Keratinocyte (primary cell): ENCODE data around the gene ZBTB46. TPM values are rescaled to one million over a fixed set of nuclear protein-coding genes. Genes with fewer than 3 reads are reported as not detected.

ENCODE experiments used
- DNase-seq: peaks from one replicate; pipeline ENCODE4 v3.0.0-alpha.2; 2011; ENCODE audit warnings: low read depth, missing footprints, low spot score
- FAIRE-seq: peaks from 2 replicates; lab custom pipeline; 2011; peaks lifted over from hg19 to GRCh38; lab: Jason Lieb, UNC
- H2AFZ ChIP-seq: 2 replicates; pipeline ENCODE4 v1.6.0; 2012; ENCODE audit warnings: low read length, control low read depth, inconsistent platforms; ENCODE audit not compliant: control insufficient read depth
- H3K27ac ChIP-seq: 2 replicates; pipeline ENCODE4 v1.5.1; 2011; ENCODE audit warnings: low read length; ENCODE audit not compliant: control insufficient read depth, insufficient read depth
- H3K27me3 ChIP-seq: 3 replicates; pipeline ENCODE4 v1.6.0; 2011; ENCODE audit warnings: low read length; ENCODE audit not compliant: control insufficient read depth, insufficient read depth; ENCODE audit errors: extremely low read depth
- H3K36me3 ChIP-seq, 2 experiments: 2 replicates in 1 of 2; 3 replicates in 1 of 2; pipeline ENCODE4 v1.5.1; 2011; ENCODE audit warnings: low read length in 2 of 2, mild to moderate bottlenecking in 1 of 2; ENCODE audit not compliant: control insufficient read depth in 2 of 2, insufficient read depth in 2 of 2; ENCODE audit errors: extremely low read depth in 1 of 2
- H3K4me1 ChIP-seq: 3 replicates; pipeline ENCODE4 v1.5.1; 2011; ENCODE audit warnings: low read length; ENCODE audit not compliant: control insufficient read depth, insufficient read depth; ENCODE audit errors: extremely low read depth
- H3K4me2 ChIP-seq: 3 replicates; pipeline ENCODE4 v1.6.0; 2011; ENCODE audit warnings: low read depth, low read length; ENCODE audit not compliant: control insufficient read depth, insufficient read depth; ENCODE audit errors: extremely low read depth
- H3K4me3 ChIP-seq, 3 experiments: fragments of 200-600 bp in 1 of 3; sonication (generic) in 1 of 3; 2 replicates in 2 of 3; 3 replicates in 1 of 3; pipeline ENCODE4 v1.5.1; 2011 to 2016; ENCODE audit warnings: low read length in 3 of 3, mild to moderate bottlenecking in 3 of 3, control low read depth in 2 of 3, inconsistent platforms in 1 of 3, low read depth in 1 of 3, mixed read lengths in 1 of 3, mixed run types in 1 of 3, moderate library complexity in 1 of 3; ENCODE audit not compliant: control insufficient read depth in 2 of 3, insufficient read depth in 2 of 3; ENCODE audit errors: extremely low read depth in 1 of 3
- H3K79me2 ChIP-seq: 2 replicates; pipeline ENCODE4 v1.6.0; 2012; ENCODE audit warnings: low read length; ENCODE audit not compliant: control insufficient read depth, insufficient read depth
- H3K9ac ChIP-seq: 3 replicates; pipeline ENCODE4 v1.6.0; 2011; ENCODE audit warnings: low read length; ENCODE audit not compliant: control insufficient read depth, insufficient read depth; ENCODE audit errors: extremely low read depth
- H3K9me1 ChIP-seq: 3 replicates; pipeline ENCODE4 v1.6.0; 2011; ENCODE audit warnings: low read length; ENCODE audit not compliant: control insufficient read depth, insufficient read depth; ENCODE audit errors: extremely low read depth
- H3K9me3 ChIP-seq: 2 replicates; pipeline ENCODE4 v1.5.1; 2012; ENCODE audit warnings: low read depth, low read length; ENCODE audit not compliant: control insufficient read depth
- H4K20me1 ChIP-seq: 3 replicates; pipeline ENCODE4 v1.6.0; 2011; ENCODE audit warnings: low read length; ENCODE audit not compliant: control insufficient read depth, insufficient read depth; ENCODE audit errors: extremely low read depth
- EZH2 ChIP-seq: IDR thresholded peaks from one replicate; pipeline ENCODE4 v1.6.1; 2012; ENCODE audit warnings: inconsistent platforms, mild to moderate bottlenecking, low read length, moderate library complexity
- dilution Hi-C: fragments of 300-500 bp; cut with MboI; formaldehyde crosslinking; loops from one replicate; pipeline ENCODE4 v1.7.0; 2020; ENCODE audit warnings: low sequenced_read_pairs; ENCODE audit not compliant: extremely low pct_ligation_motif_present
- polyA plus RNA-seq, 5 experiments: library from polyadenylated mRNA; depleted of rRNA in 3 of 5; stranded (reverse) in 3 of 5; stranded (forward) in 1 of 5; unstranded in 1 of 5; fragments of >200 nt; gene quantifications; 1 replicate in 1 of 5; 2 replicates in 3 of 5; 3 replicates in 1 of 5; pipeline versions ENCODE4 v1.2.1 to v1.2.3, GENCODE V29; 2011 to 2012; ENCODE audit warnings: missing spikeins in 2 of 5, low read depth in 1 of 5, low replicate concordance in 1 of 5
- TF ChIP-seq, protein P1 (sequence below), 3 experiments: IDR thresholded peaks in 1 of 3; conservative IDR thresholded peaks in 1 of 3; optimal IDR thresholded peaks in 1 of 3; 2 replicates in 2 of 3; 3 replicates in 1 of 3; pipeline versions ENCODE3 to v1.5.1; 2011; ENCODE audit warnings: low read length in 3 of 3, mild to moderate bottlenecking in 3 of 3, moderate library complexity in 2 of 3, control low read depth in 1 of 3, inconsistent platforms in 1 of 3; ENCODE audit not compliant: insufficient read depth in 2 of 3; ENCODE audit errors: extremely low read depth in 1 of 3

The ZBTB46 gene
- polyA plus RNA-seq, 1 donor (not counting 4 experiments of a cell fraction or from before 2014, with no cell fraction given): 0.12 TPM

DNA sequence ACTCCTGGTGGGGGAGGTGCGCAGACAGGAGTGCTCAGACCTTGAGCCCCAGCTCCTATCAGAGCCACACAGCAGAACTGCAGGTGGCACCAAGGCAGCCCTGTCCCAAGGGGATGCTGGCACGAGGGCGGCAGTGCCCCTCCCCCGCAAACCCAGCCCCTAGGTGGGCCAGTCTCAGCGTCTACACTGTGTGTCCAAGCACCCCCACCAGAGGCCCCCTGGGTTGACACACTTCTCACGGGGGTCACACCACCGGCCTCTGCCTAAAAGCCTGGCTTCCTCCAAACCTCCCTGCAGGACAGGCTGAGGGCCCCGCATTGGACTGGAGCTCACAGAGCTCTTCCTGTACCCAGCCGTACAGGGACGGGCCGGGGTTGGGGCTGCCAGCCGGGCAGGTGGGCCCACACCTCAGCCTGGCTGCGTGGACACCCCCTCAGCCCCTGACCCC lies 83.4 kb downstream of the ZBTB46 start:
- FAIRE-seq: no peak
- H3K4me3 ChIP-seq: no peak overlapping the region
- no peak for TF ChIP-seq EZH2
- TF ChIP-seq, protein P1, sequence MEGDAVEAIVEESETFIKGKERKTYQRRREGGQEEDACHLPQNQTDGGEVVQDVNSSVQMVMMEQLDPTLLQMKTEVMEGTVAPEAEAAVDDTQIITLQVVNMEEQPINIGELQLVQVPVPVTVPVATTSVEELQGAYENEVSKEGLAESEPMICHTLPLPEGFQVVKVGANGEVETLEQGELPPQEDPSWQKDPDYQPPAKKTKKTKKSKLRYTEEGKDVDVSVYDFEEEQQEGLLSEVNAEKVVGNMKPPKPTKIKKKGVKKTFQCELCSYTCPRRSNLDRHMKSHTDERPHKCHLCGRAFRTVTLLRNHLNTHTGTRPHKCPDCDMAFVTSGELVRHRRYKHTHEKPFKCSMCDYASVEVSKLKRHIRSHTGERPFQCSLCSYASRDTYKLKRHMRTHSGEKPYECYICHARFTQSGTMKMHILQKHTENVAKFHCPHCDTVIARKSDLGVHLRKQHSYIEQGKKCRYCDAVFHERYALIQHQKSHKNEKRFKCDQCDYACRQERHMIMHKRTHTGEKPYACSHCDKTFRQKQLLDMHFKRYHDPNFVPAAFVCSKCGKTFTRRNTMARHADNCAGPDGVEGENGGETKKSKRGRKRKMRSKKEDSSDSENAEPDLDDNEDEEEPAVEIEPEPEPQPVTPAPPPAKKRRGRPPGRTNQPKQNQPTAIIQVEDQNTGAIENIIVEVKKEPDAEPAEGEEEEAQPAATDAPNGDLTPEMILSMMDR (optimal IDR thresholded peaks at IDR 0.05 in 1 of 3, IDR thresholded peaks at IDR 0.05 in 1 of 3, conservative IDR thresholded peaks at IDR 0.05 in 1 of 3; ENCODE audit: extremely low read depth in 1 of 3, insufficient read depth in 2 of 3, low read length in 3 of 3): no peak

DNA sequence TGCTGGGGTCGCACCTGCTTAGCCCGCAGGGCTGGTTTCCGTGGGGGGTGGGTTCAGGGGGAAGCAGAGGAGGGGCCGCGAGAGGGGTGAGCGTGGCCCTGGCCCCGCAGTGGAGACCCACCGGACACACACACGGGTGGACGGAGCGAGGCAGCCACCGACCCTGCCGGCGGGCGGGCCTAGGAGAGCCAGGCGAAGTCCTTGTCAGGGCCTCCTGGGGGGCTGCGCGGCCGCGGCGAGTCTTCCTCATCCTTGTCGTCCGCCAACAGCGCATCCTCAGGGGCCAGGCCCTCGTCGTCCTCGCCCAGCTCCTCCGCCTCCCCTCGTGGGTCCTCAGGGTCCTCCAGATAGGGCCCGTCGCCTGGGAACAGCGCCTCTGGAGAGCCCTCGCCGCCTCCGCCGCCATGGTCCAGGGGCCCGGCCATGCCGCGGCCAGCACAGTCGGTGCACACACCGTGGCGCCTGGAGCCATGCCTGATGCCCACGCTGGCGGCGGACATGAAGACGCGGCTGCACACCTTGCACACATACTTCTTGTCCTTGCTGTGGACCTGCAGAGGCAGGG lies 84.2 kb downstream of the ZBTB46 start:
- dilution Hi-C loops: no loop called here
- no peak overlapping the region for H2AFZ ChIP-seq
- no peaks in the 10 kb centered on the region for H3K27me3 ChIP-seq
- no peak overlapping the region for H3K4me3 ChIP-seq
- no peak for DNase-seq
- peaks cover 1% of the 10 kb centered on the region for H3K4me1 ChIP-seq
- no peaks in the 10 kb centered on the region for H3K9me3 ChIP-seq
- H3K4me2 ChIP-seq: no peak overlapping the region
- no peak overlapping the region for H3K9ac ChIP-seq
- H3K27ac ChIP-seq: no peak overlapping the region
- no peaks in the 10 kb centered on the region for H3K79me2 ChIP-seq
- no peaks in the 10 kb centered on the region for H3K9me1 ChIP-seq
- no peaks in the 10 kb centered on the region for H4K20me1 ChIP-seq
- peaks cover 2 to 3% of the 10 kb centered on the region in 2 experiments for H3K36me3 ChIP-seq
- FAIRE-seq: no peak
- no peak for TF ChIP-seq EZH2
- TF ChIP-seq, protein P1 (optimal IDR thresholded peaks at IDR 0.05 in 1 of 3, IDR thresholded peaks at IDR 0.05 in 1 of 3, conservative IDR thresholded peaks at IDR 0.05 in 1 of 3; ENCODE audit: extremely low read depth in 1 of 3, insufficient read depth in 2 of 3, low read length in 3 of 3): no peak

More for the DNA sequence above, 83.4 kb downstream of the ZBTB46 start:
- no peak for DNase-seq
- Histone ChIP-seq H3K9ac (no peak overlapping the region), H3K27me3 (peaks cover 3% of the 10 kb centered on the region), H3K79me2 (no peaks in the 10 kb centered on the region), H3K4me1 (no peaks in the 10 kb centered on the region), H4K20me1 (no peaks in the 10 kb centered on the region), H3K36me3 (peaks cover 0 to 2% of the 10 kb centered on the region in 2 experiments), H3K27ac (no peak overlapping the region), H3K9me1 (no peaks in the 10 kb centered on the region), H3K4me2 (no peak overlapping the region), H3K9me3 (no peaks in the 10 kb centered on the region), H2AFZ (no peak overlapping the region)
- dilution Hi-C loops: no loop called here
